HG03460 (cell line): ENCODE results near the gene GLMN.

Experiments used
- ATAC-seq: cut with Tn5 transposase; IDR thresholded peaks from one replicate; pipeline ENCODE4 v1.9.1; 2021; ENCODE audit not compliant: unreplicated experiment

The GLMN gene

DNA sequence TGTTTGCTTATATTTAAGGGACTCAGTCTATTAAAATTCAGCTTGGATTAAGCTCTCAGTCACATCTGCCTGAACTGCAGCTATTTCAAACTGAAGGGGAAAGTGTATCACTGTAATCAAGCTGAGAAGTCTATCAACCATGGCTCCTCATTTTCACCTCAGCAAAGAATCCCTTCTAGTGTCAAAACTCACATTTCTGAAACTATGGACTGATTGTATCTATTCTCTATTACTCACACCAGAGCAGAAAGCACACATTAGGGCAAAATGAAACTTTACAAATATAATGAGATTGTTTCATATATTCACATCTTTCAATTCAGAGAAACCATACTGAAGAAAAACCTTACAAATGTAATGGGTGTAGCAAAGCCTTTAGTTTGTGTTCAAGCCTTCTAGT lies 95.7 kb downstream of the GLMN start:
- ATAC-seq, result no peak

DNA sequence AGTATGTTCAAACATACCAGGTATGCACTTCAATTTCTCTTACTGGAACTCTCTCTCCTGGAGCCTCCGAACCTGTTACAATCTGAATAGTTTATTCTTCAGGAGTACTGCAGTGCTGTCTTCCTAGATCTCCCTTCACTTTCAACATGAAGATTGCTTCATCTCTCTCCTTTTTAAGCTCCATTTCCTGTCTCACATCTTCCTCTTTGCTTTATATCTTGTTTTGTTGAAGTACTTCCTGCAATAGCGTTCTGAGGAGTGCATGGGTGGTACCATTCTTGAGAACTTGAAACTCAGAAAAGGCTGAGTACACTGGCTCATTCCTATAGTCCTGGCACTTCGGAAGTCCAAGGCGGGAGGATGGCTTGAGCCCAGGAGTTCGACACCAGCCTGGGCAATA lies 96.8 kb downstream of the GLMN start:
- no peak for ATAC-seq
